Measurements from ENCODE around the gene SLC7A9. TPM values are rescaled to one million over a fixed set of nuclear protein-coding genes. Genes with fewer than 3 reads are reported as not detected.

SLC7A9 gene
- not detected for total RNA-seq

DNA sequence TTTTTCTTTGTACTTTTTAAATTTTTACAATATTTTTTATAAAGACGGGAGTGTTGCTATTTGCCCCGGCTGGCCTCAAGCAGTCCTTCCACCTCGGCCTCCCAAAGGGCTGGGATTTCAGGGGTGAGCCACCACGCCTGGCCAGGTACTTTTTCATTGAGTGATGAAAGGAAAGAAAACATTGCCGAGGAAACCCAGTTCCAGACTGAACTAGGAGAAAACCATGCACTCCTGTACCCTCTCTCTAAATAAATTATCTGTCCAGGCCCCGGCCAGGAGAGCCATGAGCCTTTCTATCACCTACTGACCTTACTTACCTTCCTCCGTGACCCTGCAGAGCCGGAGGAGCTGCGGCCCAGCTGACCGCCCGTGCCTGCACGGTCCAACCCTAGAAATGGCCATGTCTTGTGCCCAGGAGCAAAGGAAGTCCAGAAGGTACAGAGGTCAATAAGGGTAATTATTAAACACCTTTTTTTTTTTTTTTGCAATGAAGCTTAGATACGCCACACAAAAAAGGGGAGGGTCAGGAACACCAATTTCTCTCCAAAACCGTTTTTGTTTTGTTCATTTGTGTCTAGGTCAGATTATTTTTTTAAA is at the start of gene SLC7A9:
TSS of gene SLC7A9 (minus strand) at position 399 of the 597 bp plus-strand sequence. CDS start 1,233 bp downstream, outside the sequence.
- Mint-ChIP-seq H3K4me1 (ENCODE audit: low read depth) (no peaks in the 10 kb centered on the region), H3K36me3 (ENCODE audit: low read depth) (no peaks in the 10 kb centered on the region), H3K27me3 (no peaks in the 10 kb centered on the region), H3K4me3 (no peak within 1 kb of the TSS), H3K27ac (no peak within 1 kb of the TSS), H3K9me3 (no peaks in the 10 kb centered on the region)
- ChIA-PET CTCF (no interaction called here), POLR2A (interaction anchor here (0.6 kb wide), 1 partner anchor 46 kb away, joined by 3 read pairs; no protein-coding TSS in a partner anchor)
- intact Hi-C loops (cut with micrococcal nuclease) = no loop called here
- TF ChIP-seq, protein P1, sequence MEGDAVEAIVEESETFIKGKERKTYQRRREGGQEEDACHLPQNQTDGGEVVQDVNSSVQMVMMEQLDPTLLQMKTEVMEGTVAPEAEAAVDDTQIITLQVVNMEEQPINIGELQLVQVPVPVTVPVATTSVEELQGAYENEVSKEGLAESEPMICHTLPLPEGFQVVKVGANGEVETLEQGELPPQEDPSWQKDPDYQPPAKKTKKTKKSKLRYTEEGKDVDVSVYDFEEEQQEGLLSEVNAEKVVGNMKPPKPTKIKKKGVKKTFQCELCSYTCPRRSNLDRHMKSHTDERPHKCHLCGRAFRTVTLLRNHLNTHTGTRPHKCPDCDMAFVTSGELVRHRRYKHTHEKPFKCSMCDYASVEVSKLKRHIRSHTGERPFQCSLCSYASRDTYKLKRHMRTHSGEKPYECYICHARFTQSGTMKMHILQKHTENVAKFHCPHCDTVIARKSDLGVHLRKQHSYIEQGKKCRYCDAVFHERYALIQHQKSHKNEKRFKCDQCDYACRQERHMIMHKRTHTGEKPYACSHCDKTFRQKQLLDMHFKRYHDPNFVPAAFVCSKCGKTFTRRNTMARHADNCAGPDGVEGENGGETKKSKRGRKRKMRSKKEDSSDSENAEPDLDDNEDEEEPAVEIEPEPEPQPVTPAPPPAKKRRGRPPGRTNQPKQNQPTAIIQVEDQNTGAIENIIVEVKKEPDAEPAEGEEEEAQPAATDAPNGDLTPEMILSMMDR (IDR thresholded peaks at IDR 0.05) = no peak
- no peak for ATAC-seq
- no peak for DNase-seq

DNA sequence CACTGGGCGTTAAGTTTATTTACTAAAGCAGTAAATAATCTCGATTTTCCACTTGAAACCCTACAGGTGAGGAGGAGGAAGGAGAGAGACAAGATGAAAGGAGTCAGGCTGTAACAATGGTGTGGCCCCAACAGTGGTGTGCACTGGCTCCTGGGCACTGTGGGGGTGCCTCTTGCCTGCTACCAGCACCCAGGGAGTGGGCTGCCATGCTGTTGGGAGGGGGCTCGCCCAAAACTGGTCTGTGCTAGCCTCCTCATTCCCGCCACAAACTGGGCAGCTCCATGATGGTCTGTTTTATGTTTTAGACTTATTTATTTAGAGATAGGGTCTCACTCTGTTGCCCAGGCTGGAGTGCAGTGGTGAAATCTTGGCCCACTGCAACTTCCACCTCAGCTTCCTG is 49.8 kb upstream of the SLC7A9 start:
- ATAC-seq (no peak), DNase-seq (no peak)
- Mint-ChIP-seq H3K4me1 (ENCODE audit: low read depth) (peaks cover 2% of the 10 kb centered on the region), H3K36me3 (ENCODE audit: low read depth) (peaks cover 9% of the 10 kb centered on the region), H3K27ac (no peak overlapping the region), H3K9me3 (no peaks in the 10 kb centered on the region), H3K27me3 (no peaks in the 10 kb centered on the region), H3K4me3 (no peak overlapping the region)
- TF ChIP-seq, protein P1 (IDR thresholded peaks at IDR 0.05) = no peak
- intact Hi-C loops (cut with micrococcal nuclease) = no loop called here
- ChIA-PET CTCF (no interaction called here), POLR2A (no interaction called here)

DNA sequence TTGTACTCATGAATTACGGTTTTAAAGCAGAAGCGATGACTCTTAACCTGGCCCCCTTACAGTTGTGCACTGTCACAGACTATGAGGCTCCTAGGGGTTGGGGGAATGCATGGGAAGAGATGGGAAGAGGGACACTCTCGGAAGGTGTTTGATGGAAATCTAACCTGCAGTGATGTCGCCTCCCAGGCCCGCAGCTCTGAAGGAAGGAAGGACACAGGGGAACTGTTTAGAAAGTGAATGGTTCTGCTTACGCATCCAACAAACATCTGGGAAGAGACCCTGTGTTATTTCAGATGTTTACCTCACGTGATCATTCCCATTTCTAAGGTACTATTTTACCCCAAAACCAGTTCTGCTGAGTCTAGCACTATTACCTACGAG is 48.0 kb upstream of the SLC7A9 start:
- ATAC-seq (no peak), DNase-seq (no peak)
- H3K36me3 Mint-ChIP-seq (ENCODE audit: low read depth) = peaks cover 5% of the 10 kb centered on the region
- no peaks in the 10 kb centered on the region for H3K27me3 Mint-ChIP-seq
- POLR2A ChIA-PET = no interaction called here
- H3K4me1 Mint-ChIP-seq (ENCODE audit: low read depth) = peaks cover 2% of the 10 kb centered on the region
- CTCF ChIA-PET = no interaction called here
- no peak overlapping the region for H3K27ac Mint-ChIP-seq
- no peak overlapping the region for H3K4me3 Mint-ChIP-seq
- TF ChIP-seq, protein P1 (IDR thresholded peaks at IDR 0.05) = no peak
- no peaks in the 10 kb centered on the region for H3K9me3 Mint-ChIP-seq
- intact Hi-C loops (cut with micrococcal nuclease) = no loop called here

DNA sequence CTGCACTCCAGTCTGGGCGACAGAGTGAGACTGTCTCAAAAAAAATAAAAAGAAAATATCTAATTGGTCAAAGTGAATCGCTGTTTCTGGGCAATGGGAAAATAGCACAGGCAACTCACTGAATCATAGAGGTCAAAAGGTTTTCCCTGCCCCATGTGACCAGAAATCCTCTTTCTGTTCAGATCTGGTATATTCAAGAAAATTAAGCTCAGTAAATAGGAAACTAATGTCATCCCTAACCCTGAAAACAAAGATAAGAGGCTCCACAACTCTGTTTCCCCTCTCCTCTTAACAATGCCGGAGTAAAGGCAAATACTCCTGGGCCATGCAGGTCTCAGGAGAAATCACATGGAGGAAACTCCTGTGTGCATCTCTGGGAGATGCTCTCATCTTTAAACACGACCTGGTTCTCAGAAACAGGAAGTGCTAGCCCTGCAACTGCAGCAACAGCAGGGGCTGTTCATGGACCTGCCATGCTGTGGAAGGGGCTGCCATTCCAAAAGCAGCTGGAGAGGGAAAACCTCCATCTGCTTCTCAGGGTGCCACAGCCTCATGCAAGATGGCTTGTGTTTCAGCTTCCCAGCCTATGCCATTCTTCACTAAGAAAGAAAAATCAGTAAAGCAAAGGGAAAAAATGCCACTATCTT is 47.5 kb upstream of the SLC7A9 start:
- no peaks in the 10 kb centered on the region for H3K9me3 Mint-ChIP-seq
- intact Hi-C loops (cut with micrococcal nuclease) = no loop called here
- ATAC-seq (no peak), DNase-seq (no peak)
- TF ChIP-seq, protein P1 (IDR thresholded peaks at IDR 0.05) = no peak
- H3K36me3 Mint-ChIP-seq (ENCODE audit: low read depth) = peaks cover 6% of the 10 kb centered on the region
- no peaks in the 10 kb centered on the region for H3K27me3 Mint-ChIP-seq
- no peak overlapping the region for H3K4me3 Mint-ChIP-seq
- POLR2A ChIA-PET = no interaction called here
- CTCF ChIA-PET = no interaction called here
- no peak overlapping the region for H3K27ac Mint-ChIP-seq
- H3K4me1 Mint-ChIP-seq (ENCODE audit: low read depth) = peaks cover 2% of the 10 kb centered on the region

DNA sequence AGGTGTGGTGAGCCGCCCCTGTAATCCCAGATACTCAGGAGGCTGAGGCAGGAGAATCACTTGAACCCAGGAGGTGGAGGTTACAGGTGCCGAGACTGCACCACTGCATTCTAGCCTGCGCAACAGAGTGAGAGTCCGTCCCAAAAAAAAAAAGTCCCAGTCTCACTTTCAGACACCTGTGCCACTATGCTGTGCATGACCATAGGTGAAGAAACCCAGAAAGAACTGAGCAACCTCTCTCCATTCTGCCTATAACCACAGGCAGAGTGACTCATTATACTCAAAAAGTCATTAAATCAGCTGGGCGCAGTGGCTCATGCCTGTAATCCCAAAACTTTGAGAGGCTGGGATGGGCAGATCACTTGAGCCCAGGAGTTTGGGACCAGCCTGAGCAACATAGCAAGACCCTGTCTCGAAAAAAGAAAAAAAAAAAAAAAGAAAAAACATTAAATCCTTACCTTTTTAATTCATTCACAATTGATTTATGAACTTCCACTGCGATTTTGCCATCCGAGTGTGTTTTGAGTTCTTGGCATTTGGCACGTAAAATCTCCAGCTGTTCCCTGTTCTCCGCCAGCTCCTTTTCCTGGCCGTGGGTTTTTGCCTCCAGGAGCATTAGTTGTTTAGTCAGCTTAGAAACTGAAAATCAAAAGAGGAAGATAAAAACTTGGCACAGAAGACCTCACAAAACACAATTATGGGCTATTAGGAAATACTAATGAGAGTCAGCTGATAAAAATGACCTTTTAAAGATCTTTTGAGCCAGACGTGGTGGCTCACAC is 45.5 kb upstream of the SLC7A9 start:
- TF ChIP-seq, protein P1 (IDR thresholded peaks at IDR 0.05) = no peak
- peaks cover 4% of the 10 kb centered on the region for H3K36me3 Mint-ChIP-seq (ENCODE audit: low read depth)
- no peaks in the 10 kb centered on the region for H3K9me3 Mint-ChIP-seq
- ATAC-seq (no peak), DNase-seq (no peak)
- no peaks in the 10 kb centered on the region for H3K4me1 Mint-ChIP-seq (ENCODE audit: low read depth)
- no peaks in the 10 kb centered on the region for H3K27me3 Mint-ChIP-seq
- intact Hi-C loops (cut with micrococcal nuclease) = no loop called here
- ChIA-PET POLR2A (interaction anchor here (0.7 kb wide), 1 partner anchor 45 kb away, joined by 3 read pairs; the partner anchor contains the start of gene SLC7A9), CTCF (no interaction called here)
- no peak overlapping the region for H3K4me3 Mint-ChIP-seq
- no peak overlapping the region for H3K27ac Mint-ChIP-seq
